GM12892 (cell line): ENCODE measurements around the gene HOXA3.

ENCODE experiments used
- DNase-seq: peaks from one replicate; pipeline ENCODE4 v3.0.0; 2011; ENCODE audit not compliant: insufficient read length
- FAIRE-seq: peaks from 2 replicates; lab custom pipeline; 2011; peaks lifted over from hg19 to GRCh38; lab: Jason Lieb, UNC
- POLR2A ChIP-seq: IDR thresholded peaks from 2 replicates; pipeline ENCODE4 v1.6.1; 2011; ENCODE audit warnings: low read depth, low read length, control low read depth
- POLR2AphosphoS5 ChIP-seq: IDR thresholded peaks from 2 replicates; pipeline ENCODE4 v1.6.1; 2011; ENCODE audit warnings: low read depth, low read length, control low read depth
- TAF1 ChIP-seq: IDR thresholded peaks from 2 replicates; pipeline ENCODE4 v1.6.1; 2011; ENCODE audit warnings: low read depth, mild to moderate bottlenecking, control low read depth, low read length, borderline replicate concordance

HOXA3 gene

DNA sequence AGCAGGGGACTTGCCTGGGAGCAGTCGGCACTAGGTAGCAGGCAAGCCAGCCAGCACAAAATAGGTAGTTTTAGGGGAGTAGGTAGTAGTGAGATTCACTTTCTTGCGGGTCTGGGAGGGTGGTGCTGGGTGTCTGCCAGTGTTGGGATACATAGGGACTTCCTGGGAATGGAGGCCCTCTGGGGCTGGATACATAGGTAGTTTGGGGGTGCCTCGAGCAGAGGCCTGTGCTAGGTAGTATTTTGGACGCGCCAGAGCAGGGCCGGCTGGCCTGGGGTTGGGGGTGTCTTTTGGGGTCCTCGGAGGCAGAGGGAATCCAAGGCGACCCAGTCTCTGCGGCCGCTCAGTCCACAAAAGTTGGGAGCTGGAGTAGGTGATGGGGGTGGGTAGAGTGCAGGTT is 2.0 kb upstream of the HOXA3 start:
- no peak for TF ChIP-seq TAF1
- TF ChIP-seq POLR2AphosphoS5 = no peak
- FAIRE-seq = no peak
- no peak for DNase-seq

DNA sequence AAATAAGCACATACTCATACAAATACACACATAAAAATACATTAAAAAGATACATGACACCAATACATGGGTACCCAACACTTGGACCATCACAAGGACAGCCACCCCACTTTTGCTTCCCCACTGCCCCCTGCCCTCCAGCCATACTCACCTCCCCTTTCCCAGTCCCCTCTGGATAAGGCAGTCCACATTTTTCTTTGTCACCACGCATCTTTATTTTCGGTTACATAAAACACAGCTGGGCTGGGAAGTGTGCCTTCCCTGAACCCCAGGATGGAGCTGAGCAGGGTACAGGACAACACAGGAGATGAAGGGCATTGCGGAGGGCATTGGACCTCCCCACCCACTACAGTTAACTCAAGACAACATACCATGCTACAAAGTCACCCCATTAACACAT is 1.1 kb upstream of the HOXA3 start:
- TF ChIP-seq TAF1 (no peak), POLR2A (no peak), POLR2AphosphoS5 (no peak)
- no peak for DNase-seq
- FAIRE-seq = no peak

DNA sequence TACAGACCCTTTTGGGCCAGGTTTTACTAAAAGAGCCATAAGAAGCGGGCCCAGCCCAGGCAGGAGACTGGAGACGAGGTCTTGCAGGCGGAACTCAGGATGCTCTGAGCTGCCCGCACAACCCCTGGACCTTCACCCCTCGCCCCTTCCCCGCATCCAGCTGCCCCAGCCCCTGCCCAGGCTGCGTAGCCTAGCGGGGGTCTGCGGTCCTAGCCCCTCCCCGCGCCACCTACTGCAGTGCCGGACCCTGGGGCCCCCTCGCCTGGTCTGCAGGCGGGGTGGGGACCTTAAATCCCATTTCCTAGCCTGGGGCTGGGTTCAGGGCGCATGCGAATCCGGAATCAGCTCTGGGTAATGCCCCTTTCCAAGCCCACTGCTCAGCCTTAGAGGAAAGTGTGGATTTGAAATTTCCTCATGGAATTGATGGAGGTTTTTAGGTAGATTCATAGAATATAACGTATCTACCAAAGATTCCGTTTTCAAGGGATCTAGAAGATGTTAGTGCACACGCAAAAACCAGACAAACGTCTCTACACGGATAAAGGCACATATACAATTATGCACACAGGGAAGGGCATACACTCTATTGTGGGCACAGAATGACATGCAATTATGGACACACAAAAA is 546 bp upstream of the HOXA3 start:
- no peak for TF ChIP-seq TAF1
- TF ChIP-seq POLR2AphosphoS5 = no peak
- TF ChIP-seq POLR2A = no peak
- DNase-seq = no peak
- FAIRE-seq = no peak

DNA sequence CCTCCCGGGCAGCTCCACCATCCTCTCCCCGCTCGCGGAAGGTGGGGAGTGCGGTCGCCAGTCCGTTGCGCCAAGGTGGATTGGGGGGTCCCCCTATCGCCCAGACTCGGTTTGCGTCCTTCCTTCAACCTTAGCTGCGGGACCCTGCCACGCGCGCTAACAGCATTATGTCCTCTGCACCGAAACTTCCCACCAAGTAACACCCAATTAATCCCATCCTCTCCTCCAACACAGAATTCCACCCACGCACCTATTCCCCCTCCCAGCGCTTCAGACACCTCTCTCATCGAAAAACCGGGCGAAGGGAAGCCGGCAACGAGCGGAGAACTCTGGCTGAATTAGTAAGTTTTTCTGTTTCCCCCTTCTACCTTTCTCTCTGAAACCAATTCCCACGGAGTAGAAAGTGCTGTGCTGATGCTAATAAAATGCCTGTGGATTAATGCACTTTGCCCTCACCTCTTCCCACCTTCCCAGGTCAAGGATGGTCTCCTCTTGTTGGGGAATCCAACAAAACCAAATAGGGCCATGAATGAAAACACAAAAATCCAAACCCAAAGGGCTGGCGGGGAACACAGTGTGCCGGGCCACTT is 947 bp downstream of the HOXA3 start:
- DNase-seq = no peak
- TF ChIP-seq TAF1 (no peak), POLR2A (no peak), POLR2AphosphoS5 (no peak)
- no peak for FAIRE-seq

DNA sequence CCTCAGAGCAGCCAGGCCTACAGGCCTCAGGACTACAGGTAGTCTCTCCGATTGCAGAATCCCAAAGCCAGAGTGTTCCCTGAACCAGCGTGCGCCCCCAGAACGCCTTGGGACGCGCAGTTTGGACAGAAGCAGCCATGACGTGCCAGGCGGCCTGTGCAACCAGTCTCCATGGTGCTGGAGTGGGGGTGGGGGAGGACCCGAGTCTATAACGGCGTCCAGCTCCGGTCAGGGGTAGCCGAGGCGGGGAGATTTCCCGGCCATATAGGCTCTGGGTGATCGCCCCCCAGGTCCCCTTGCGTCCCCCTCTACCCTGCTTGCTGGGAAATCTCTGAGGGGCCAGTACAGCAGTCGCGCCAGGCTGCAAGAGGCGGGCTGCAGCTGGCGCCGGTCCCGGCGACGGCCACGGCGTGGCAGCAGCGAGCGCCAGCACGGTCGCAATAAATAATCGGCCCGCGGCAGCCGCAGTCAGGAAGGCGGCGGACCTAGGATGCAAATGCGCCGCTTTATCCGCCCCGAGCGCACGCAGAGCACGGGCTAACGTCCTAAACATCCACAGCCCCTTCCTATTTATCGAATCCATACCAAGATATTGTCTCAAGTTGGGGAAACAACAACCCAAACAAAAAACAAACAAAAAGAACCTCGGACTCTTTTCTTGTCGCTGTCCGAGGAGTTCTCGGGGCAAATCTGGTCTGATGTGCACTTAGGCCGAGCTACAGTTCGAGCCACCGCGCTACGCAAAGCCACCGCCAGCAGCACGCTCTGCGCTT is 1.6 kb downstream of the HOXA3 start:
- peak; percentile 82 for DNase-seq
- FAIRE-seq = peak; percentile 60
- TF ChIP-seq POLR2AphosphoS5 = no peak
- TF ChIP-seq TAF1 = no peak
- TF ChIP-seq POLR2A = no peak

DNA sequence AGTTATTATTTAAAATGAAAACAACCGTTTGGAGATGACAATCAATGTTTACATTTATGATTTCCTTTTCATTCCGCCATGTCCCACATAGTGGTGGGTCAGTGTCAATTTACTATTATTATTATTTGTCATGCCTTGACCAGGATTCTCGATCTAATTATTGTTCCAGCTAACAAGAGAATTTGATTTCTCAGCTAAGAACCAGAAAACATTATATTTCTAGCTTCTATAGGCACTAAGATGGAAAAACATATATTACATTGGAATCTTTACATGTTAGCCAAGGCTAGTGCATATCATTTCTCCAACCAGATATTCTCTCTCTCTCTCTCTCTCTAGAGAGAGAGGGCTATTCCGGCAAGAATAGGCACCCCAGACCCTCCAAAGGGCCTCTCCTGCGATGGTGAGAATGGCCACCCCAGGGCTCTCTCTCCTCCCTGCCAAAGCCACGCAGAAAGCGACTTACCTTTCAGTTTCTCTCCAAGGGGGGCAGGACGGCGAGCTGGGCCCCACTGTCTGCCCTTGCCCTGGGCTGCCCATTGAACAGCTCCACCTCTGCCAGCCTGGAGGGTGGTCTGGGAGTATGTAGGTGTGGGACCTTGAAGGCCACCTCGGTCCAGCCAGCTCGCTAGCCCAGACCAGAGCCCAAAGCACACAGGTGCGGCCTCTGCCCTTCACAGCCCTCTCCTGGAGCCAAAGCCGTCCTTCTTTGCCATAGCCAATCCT is 2.4 kb downstream of the HOXA3 start:
- DNase-seq (no peak), FAIRE-seq (no peak)
- TF ChIP-seq POLR2A (no peak), POLR2AphosphoS5 (no peak), TAF1 (no peak)

DNA sequence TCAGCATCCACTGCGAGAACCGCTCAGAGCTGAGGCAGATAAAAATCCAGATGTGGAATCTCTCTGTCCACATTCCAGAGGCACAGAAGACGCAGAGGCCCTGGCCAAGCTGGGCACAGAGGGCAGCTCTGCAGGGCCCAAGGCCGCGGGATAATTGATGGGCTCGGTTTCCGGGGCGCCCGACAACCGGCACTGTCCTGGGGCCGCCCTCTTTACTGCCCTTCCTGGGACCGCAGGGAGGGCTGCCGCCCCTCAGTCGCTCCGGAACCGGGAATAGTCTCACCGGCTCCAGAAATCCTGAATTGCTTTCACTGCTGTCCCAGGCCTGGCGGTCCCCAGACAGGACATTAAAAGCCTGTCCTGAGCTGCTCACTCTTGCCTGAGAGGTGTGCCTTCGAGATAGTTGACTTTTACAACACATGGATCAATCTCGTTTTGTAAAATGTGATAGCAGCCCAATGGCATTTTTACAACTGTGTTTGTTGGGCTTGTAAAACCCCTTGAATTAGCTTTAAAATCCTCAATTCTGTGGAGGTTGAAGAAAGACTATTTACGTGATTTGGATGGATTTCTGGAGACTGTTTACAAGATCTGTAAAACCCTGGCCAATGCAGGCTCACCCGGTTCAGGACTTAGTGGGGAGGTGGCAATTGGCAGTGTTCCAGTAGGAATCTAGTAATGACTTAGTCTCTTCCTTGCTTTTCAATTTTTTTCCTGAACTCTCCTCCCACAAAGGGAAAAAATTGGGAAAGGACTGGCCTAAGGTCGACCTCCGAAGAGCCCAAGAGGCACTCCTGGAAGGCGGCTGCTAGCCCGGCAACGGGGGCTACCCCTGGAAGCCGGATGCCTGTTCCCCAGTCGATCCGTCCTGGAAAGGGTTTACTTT is 3.4 kb downstream of the HOXA3 start:
- FAIRE-seq = no peak
- TF ChIP-seq POLR2AphosphoS5 (no peak), TAF1 (no peak)
- no peak for DNase-seq

DNA sequence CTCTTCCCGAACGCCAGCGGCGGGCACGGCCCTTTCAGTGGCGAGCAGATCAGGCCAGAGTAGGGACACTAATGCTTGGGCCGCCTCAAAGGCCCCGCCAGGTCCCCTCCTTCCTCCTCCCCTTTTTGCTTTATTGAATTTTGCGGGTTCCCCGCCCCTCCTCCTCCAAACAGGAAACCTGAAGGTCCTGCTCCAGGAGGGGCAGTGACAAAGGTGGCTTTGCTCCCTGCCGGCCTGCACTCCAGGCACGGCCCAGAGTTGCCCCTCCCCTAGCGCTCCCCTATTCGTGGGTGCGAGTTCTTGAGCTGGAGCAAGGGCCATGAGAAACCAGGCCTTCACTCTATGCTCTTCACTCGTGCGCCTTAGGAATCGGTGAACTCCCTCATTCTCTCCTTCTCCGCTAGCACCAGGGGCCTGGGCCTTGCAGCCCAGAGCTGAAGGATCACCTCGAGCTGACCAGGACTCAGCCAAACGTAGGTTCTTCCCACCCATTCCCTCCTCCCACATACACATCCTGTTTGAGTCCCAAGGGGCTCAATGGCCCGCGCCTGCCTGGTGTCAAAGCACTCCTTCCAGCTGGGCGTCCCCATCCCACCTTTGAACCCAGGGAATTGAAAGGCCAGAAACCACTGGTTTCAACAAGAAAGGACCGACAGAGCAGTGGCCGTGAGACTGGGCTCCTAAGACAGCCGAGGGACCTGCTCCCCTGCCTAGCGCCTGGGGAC is 4.2 kb downstream of the HOXA3 start:
- no peak for DNase-seq
- FAIRE-seq = no peak
- no peak for TF ChIP-seq POLR2AphosphoS5

DNA sequence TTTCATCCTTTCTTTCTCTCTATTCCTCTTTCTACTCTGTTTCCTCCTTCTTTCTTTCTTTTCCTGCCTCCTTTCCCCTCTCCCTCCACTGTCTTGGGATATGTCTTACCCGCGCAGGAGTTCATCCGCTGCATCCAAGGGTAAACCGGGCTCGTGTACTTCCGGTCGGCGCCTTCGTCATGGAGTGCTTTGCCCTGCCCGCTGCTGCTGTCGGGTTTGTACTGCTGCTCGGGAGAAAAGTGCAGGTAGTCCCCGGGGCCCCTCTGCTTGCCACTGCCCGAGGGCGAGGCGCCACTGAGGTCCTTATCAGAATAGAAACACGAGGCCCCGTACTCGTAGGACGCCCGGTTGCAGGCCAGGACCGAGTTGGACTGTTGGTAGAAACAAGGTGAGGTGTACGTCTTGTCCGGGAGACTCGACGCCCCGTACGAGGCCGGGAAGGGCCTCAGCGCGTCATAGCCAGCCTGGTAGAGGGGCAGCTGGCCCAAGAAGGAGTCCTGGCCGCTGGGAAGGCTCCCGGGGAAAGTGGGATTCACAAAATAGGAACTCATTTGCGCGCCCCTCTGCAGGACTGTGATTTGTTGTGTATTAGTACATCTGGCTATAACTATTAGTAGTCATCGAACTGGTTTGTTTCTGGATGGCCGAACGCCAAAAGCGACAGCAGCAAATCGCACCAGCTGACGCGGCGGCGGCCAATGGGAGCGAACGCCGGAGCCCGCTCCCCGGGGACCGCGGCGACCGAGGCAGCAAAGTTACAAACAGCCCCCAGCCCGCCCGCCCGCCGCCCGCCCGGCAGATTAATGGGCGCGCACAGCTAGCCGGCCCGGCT is 5.0 kb downstream of the HOXA3 start, which contains the start of gene HOXA6:
HOXA6 (minus strand) TSS at position 576 of the 832 bp plus-strand sequence; CDS start at position 551, 25 bp downstream.
- no peak for TF ChIP-seq POLR2A
- TF ChIP-seq POLR2AphosphoS5 = no peak
- no peak for TF ChIP-seq TAF1
- DNase-seq = no peak
- no peak for FAIRE-seq
